ENCODE data around the gene TRMT1L. TPM values are rescaled to one million over a fixed set of nuclear protein-coding genes. Genes with fewer than 3 reads are reported as not detected.

TRMT1L gene
- total RNA-seq, 3 donors from 2014 or later, result 13.7 to 16.8 (median 15.3) TPM

DNA sequence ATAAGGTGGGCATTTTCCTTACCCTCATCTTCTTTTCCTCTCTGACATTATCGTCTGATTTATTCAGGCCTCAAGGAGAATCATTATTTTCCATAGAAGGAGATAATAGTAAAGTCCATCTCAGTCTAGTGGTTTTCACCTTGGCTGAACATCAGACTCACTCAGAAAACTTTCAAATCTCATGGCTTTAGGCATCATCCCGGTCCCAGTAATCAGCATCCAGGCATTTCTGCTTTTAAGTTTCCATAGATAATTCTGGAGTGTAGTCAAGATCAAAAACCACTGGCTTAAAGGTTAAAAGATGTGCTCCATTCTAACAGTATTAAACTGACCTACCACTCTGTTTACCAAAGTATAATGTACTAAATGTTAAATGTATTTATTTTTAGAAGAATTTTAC, 62.0 kb downstream of the TRMT1L start:
- Mint-ChIP-seq H3K27me3 (ENCODE audit: low read depth) (no peaks in the 10 kb centered on the region), H3K36me3 (ENCODE audit: insufficient read depth) (peaks cover 49% of the 10 kb centered on the region), H3K4me1 (ENCODE audit: low read depth) (no peaks in the 10 kb centered on the region), H3K4me3 (no peak overlapping the region), H3K9me3 (no peaks in the 10 kb centered on the region)
- ATAC-seq (no peak), DNase-seq (no peak)

DNA sequence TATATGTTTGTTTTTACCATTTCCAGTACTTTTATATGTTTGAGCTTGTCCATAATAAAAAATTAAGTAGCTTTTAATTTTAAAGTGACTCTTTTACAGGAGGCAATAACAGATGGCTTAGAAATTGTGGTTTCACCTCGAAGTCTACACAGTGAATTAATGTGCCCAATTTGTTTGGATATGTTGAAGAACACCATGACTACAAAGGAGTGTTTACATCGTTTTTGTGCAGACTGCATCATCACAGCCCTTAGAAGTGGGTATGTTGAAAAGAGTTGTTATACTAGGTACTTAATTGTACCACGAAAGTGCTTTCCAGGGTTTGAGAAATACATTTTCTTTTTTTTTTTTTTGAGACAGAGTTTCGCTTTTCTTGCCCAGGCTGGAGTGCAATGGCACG, 65.3 kb downstream of the TRMT1L start:
- Mint-ChIP-seq H3K27me3 (ENCODE audit: low read depth) (no peaks in the 10 kb centered on the region), H3K4me1 (ENCODE audit: low read depth) (peaks cover under 1% of the 10 kb centered on the region), H3K4me3 (no peak overlapping the region), H3K9me3 (no peaks in the 10 kb centered on the region), H3K36me3 (ENCODE audit: insufficient read depth) (peaks cover 47% of the 10 kb centered on the region)
- no peak for ATAC-seq
- no peak for DNase-seq

DNA sequence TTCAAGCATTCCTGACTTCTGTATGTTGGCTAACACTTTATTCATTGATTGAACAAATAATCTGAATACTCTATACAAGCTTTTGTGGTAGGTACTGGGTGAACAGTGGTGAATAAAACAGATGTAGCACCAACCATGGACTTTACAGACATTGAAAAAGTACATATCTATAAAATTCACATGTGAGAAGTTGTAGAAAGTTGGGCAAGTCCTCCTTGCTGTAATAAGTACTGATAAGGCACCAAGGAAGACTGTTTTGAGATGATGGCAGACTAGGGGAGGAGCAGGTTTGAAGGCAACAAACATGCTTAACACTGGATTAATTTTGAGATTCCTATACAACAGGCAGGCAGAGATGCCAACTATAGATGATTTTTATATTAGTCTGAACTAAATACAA, 69.0 kb downstream of the TRMT1L start:
- DNase-seq (no peak), ATAC-seq (no peak)
- Mint-ChIP-seq H3K4me3 (no peak overlapping the region), H3K27me3 (ENCODE audit: low read depth) (no peaks in the 10 kb centered on the region), H3K36me3 (ENCODE audit: insufficient read depth) (peaks cover 31% of the 10 kb centered on the region), H3K9me3 (no peaks in the 10 kb centered on the region), H3K4me1 (ENCODE audit: low read depth) (peaks cover 13% of the 10 kb centered on the region)

DNA sequence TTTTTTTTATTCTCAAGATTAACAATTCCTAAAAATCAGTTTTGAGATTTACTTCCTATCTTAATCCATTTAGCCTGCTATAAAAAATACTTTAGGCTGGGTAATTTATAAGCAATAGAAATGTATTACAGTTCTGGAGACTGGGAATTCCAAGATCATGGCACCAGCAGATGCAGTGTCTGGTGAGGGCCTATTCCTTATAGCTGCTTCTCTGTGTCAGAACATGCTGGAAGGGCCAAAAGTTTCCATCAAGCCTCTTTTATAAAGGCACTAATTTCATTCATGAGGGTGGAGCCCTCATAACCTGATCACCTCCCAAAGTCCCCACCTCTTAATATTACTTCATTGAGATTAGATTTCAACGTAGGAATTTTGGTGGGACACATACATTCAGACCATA, 69.7 kb downstream of the TRMT1L start:
- DNase-seq (no peak), ATAC-seq (no peak)
- peaks cover 29% of the 10 kb centered on the region for H3K36me3 Mint-ChIP-seq (ENCODE audit: insufficient read depth)
- no peaks in the 10 kb centered on the region for H3K9me3 Mint-ChIP-seq
- no peaks in the 10 kb centered on the region for H3K27me3 Mint-ChIP-seq (ENCODE audit: low read depth)
- peaks cover 13% of the 10 kb centered on the region for H3K4me1 Mint-ChIP-seq (ENCODE audit: low read depth)
- no peak overlapping the region for H3K4me3 Mint-ChIP-seq

DNA sequence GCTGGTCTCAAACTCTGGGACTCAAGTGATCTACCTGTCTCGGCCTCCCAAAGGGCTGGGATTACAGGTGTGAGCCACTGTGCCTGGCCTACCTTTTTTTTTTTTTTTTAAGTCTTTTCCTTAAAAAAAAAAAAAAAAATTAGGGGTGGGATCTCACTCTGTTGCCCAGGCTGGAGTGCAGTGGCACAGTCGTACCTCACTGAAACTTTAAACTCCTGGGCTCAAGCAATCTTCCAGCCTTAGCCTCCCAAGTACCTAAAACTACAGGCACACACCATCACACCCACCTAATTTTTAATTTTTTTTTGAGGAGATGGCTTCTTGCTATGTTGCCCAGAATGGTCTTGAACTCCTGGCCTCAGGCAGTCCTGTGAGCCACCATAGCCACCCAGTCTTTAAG, 72.9 kb downstream of the TRMT1L start:
- Mint-ChIP-seq H3K4me3 (no peak overlapping the region), H3K36me3 (ENCODE audit: insufficient read depth) (peaks cover 23% of the 10 kb centered on the region), H3K27me3 (ENCODE audit: low read depth) (no peaks in the 10 kb centered on the region), H3K4me1 (ENCODE audit: low read depth) (peaks cover 17% of the 10 kb centered on the region), H3K9me3 (no peaks in the 10 kb centered on the region)
- ATAC-seq, result no peak
- no peak for DNase-seq

DNA sequence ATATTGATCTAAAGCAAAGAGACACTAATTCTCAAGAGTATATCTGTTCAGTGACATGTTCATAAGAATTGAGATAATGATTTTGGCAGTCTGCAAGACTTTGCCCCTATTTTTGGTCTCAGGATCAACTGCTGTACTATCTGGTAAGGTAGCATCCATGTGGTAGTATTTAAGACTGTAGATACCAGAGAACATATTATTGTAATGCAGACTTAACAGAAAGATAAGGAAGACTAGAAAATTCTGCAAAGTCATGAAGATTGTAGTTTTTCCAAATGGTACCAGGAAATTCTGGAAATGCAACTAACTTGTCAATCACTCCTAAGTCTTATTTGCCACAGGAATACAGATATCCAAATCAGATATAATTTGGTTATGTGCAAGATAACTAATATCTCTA, 76.3 kb downstream of the TRMT1L start:
- ATAC-seq, result no peak
- peaks cover 22% of the 10 kb centered on the region for H3K4me1 Mint-ChIP-seq (ENCODE audit: low read depth)
- peaks cover under 1% of the 10 kb centered on the region for H3K9me3 Mint-ChIP-seq
- no peak for DNase-seq
- no peaks in the 10 kb centered on the region for H3K27me3 Mint-ChIP-seq (ENCODE audit: low read depth)
- peaks cover 11% of the 10 kb centered on the region for H3K36me3 Mint-ChIP-seq (ENCODE audit: insufficient read depth)
- H3K4me3 Mint-ChIP-seq, result no peak overlapping the region

DNA sequence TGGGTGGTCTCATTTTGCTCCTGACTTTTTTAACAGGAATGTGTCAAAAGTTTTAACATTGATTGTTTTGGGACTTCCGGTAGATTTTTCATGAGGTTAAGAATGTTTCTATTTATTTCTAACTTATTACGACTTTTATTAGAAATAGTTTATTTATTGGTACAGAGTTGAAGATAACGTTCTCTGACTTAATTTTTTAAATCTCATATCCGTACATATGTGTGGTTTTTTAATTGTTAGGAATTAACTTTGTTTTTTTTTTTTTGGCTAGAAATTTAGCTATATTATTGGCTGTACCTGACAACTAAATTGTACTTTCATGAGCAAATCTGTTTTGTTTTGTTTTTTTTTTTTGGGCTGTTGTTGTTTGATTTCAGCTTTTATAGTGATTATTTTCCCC, 79.4 kb downstream of the TRMT1L start:
- Mint-ChIP-seq H3K36me3 (ENCODE audit: insufficient read depth) (peaks cover 8% of the 10 kb centered on the region), H3K9me3 (peaks cover 4% of the 10 kb centered on the region), H3K4me1 (ENCODE audit: low read depth) (peaks cover 27% of the 10 kb centered on the region), H3K4me3 (no peak overlapping the region), H3K27me3 (ENCODE audit: low read depth) (no peaks in the 10 kb centered on the region)
- DNase-seq, result no peak
- no peak for ATAC-seq

DNA sequence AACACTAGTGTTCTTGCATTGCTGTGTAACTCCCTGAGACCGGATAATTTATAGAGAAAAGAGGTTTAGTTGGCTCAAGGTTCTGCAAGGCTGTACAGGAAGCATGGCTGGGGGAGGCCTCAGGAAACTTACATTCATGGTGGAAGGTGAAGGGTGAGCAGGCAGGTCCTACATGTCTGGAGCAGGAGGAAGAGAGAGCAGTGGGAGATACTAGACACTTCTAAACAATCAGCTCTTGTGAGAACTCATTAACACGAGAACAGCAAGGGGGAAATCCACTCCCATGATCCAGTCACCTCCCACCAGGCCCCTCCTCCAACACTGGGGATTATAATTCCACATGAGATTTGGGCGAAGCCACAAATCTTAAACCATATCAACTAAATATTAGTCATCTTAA, 81.3 kb downstream of the TRMT1L start:
- H3K4me1 Mint-ChIP-seq (ENCODE audit: low read depth), result peaks cover 40% of the 10 kb centered on the region
- peaks cover 4% of the 10 kb centered on the region for H3K9me3 Mint-ChIP-seq
- DNase-seq (no peak), ATAC-seq (no peak)
- H3K36me3 Mint-ChIP-seq (ENCODE audit: insufficient read depth), result peaks cover 10% of the 10 kb centered on the region
- no peak overlapping the region for H3K4me3 Mint-ChIP-seq
- no peaks in the 10 kb centered on the region for H3K27me3 Mint-ChIP-seq (ENCODE audit: low read depth)

DNA sequence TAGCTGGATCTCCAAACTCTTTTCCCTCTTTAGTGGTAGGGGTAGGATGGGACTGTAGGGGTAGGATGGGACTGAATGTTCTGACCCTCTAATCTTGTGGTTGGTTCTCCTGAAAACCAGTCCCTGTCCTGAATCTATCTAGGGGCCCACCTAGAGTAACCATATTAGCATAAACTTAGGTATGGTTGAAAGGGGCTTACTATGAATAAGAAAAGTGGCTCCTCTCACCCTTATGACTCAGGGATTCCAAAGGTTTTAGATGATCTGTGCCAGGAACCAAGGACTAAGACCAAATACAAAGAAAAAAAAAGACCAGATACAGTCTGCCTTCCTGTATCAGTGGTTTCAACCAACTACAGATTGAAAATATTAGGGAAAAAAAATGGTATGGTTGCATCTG, 82.4 kb downstream of the TRMT1L start:
- Mint-ChIP-seq H3K9me3 (peaks cover 4% of the 10 kb centered on the region), H3K4me1 (ENCODE audit: low read depth) (peaks cover 38% of the 10 kb centered on the region), H3K36me3 (ENCODE audit: insufficient read depth) (peaks cover 8% of the 10 kb centered on the region), H3K4me3 (no peak overlapping the region), H3K27me3 (ENCODE audit: low read depth) (no peaks in the 10 kb centered on the region)
- ATAC-seq (no peak), DNase-seq (no peak)

DNA sequence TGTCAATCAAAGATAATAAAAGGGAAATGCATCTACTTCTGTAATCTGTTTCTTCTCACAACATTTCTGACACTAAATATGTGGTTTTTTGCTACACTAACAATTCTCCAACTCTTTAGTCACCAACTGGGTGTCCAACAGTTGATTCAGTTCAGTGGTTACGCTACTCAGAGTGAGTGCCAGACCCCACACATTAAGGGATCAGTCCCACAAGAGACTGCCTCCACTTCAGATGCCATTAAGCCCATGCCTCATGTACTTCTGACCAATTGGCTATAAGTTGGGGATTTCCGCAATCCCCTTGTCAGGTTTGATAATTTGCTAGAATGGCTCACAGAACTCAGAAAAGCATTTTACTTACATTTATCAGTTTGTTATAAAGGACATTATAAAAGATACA, 83.0 kb downstream of the TRMT1L start:
- peaks cover 8% of the 10 kb centered on the region for H3K36me3 Mint-ChIP-seq (ENCODE audit: insufficient read depth)
- DNase-seq (no peak), ATAC-seq (no peak)
- peaks cover 38% of the 10 kb centered on the region for H3K4me1 Mint-ChIP-seq (ENCODE audit: low read depth)
- H3K9me3 Mint-ChIP-seq, result peaks cover 4% of the 10 kb centered on the region
- no peak overlapping the region for H3K4me3 Mint-ChIP-seq
- no peaks in the 10 kb centered on the region for H3K27me3 Mint-ChIP-seq (ENCODE audit: low read depth)

DNA sequence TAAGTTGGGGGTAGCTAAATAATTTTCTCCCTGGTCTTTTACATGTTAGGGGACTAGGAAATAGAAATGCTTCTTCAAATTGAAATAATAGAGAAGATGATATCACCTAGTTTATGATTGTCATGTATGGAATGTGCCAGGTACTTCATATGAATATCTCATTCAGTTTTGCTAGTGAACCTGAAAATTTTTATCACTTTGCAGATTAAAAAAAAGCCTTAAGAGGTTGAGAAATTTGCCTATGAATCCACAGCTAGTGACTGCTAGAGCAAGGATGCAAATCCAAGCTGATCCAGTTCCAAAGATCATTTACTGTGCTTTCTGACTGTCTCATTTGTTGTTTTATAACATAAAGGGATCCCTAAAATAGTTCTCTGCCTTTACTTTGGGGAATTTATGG, 86.7 kb downstream of the TRMT1L start:
- peaks cover 50% of the 10 kb centered on the region for H3K4me1 Mint-ChIP-seq (ENCODE audit: low read depth)
- peaks cover 22% of the 10 kb centered on the region for H3K36me3 Mint-ChIP-seq (ENCODE audit: insufficient read depth)
- no peak overlapping the region for H3K4me3 Mint-ChIP-seq
- H3K27me3 Mint-ChIP-seq (ENCODE audit: low read depth), result no peaks in the 10 kb centered on the region
- H3K9me3 Mint-ChIP-seq, result no peaks in the 10 kb centered on the region
- DNase-seq (no peak), ATAC-seq (no peak)

DNA sequence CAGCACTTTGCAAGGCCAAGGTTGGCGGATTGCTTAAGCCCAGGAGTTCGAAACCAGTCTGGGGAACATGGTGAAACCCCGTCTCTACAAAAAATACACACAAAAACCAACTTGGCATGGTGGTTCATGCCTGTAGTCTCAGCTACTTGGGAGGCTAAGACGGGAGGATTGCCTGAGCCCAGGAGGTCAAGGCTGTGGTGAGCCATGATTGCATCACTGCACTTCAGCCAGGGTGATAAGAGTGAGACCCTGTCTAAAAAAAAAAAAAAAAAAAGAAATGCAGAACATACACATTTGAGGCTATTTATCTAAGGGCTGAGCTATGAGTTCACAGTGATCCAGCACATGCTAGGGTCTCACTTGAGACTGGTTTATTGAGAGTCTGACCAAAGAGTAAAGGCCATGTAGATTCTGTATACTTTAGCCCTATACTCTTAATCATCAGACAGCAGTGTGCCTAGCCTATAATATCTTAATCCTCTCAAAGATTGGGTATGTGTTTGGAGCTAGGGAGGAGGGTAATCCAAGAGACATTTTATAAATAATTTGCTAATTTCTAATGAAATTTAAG, 87.5 kb downstream of the TRMT1L start:
- H3K27me3 Mint-ChIP-seq (ENCODE audit: low read depth), result no peaks in the 10 kb centered on the region
- no peaks in the 10 kb centered on the region for H3K9me3 Mint-ChIP-seq
- ATAC-seq (no peak), DNase-seq (no peak)
- H3K36me3 Mint-ChIP-seq (ENCODE audit: insufficient read depth), result peaks cover 26% of the 10 kb centered on the region
- H3K4me3 Mint-ChIP-seq, result no peak overlapping the region
- peaks cover 50% of the 10 kb centered on the region for H3K4me1 Mint-ChIP-seq (ENCODE audit: low read depth)

DNA sequence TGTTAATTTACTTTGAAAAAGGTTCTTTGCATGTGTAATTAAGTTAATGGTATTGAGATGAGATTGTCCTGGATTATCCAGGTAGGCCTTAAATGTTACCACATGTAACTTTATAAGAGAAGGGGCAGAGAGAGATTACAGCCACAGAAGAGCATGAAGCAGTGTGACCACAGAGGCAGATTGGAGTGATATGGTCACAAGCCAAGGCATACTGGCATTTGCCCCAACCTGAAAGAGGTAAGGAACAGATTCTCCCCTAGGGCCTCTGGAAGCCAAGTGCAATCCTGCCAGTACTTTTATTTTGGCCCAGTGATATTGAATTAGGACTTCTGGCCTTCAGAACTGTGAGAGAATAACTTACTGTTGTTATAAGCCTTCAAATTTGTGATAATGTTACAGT, 88.4 kb downstream of the TRMT1L start:
- Mint-ChIP-seq H3K4me3 (no peak overlapping the region), H3K4me1 (ENCODE audit: low read depth) (peaks cover 52% of the 10 kb centered on the region), H3K36me3 (ENCODE audit: insufficient read depth) (peaks cover 31% of the 10 kb centered on the region), H3K9me3 (no peaks in the 10 kb centered on the region), H3K27me3 (ENCODE audit: low read depth) (no peaks in the 10 kb centered on the region)
- DNase-seq, result no peak
- no peak for ATAC-seq
